DMS79 treated with DMSO at 0.1 percent for 48 hours (cell line): ENCODE data around the gene NKD2.
"Not testable (repeated sequence)": the region's sequence is repeated elsewhere in the genome, so short reads cannot be mapped to it uniquely, and the experiment has no call there.

Source experiments
- DNase-seq: peaks from one replicate; lab custom pipeline; 2025; lab: John Stamatoyannopoulos, UW

The NKD2 gene

GRCh38 chr5:1069720-1070088, 61.1 kb downstream of the NKD2 start:
- no peak for DNase-seq

DNA sequence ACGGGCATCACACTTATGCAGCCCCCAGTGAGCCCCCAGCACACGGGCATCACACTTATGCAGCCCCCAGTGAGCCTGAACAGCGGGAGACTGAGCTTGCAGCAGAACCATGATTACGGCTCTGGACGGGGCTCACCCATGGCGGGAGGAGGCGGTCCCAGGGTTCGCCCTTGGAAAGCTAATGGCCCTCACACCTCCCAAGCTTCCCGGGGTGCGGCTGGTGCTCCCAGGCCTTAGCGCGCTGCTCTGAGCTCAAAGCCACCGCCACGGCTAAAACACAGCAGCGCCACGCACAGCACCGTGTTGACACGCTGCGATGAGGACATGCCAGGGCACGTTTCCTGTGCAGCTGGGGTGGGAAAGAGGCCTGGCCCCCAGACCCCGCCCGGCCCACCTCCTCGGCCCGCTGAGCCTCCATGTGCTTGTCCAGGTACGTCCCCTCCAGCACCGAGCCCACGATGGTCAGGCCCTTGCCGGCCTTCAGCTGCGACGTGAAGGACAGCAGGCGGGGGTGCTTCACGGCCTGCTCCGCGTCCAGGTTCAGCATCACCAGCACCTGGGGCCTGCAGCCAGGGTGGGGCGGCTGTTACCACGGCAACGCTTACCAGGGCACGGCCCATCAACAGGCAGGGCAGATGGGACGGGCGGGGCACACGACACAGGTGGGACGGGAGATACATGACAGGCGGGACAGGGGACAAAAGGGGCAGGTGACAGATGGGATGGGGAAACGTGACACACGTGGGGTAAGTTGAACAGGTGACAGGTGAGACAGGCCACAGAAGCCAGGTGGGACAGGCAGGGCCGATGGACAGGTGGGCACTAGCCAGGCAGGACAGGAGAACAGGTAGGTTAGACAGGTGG, 64.9 kb downstream of the NKD2 start:
- no peak for DNase-seq

- DNase-seq, result no peak
These were observed 65.6 kb downstream of the NKD2 start for GRCh38 chr5:1074226-1074625.

DNA sequence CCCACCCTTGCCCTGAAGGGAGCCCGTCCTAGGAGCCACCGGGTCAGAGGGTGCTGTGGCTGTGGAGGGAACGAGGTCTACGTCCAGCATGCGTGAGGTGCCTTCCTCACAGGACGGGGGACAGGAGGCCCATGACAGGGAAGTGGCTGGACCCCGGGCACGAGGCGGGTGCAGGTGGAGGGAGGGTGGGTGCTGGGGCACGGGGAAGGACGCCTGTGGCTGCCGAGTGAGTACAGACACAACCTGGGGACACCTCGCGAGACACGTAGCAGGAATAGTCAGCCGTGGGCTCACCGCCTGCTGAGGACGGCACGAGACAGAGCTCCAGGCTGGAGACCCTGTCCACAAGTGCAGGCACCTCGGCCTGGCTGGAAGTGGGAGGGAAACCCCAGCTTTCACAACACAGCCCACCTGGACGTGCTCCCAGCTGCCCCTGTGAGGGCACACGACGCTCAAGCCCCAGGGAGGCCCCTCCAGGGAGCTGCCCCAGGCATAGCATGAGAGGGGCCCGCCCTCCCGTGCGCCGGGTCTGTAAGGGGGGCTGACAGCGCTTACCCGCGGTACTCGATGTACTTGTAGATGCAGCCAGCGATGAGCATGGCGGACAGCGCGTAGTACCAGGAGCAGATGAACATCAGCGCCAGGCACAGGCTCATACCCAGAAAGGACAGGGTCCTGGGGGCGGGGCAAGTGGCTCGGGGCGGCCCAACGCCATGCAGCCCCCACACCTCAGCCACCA, 66.4 kb downstream of the NKD2 start:
- DNase-seq, result no peak

- DNase-seq, result no peak
These were observed 66.9 kb downstream of the NKD2 start for GRCh38 chr5:1075555-1075881.

GRCh38 chr5:1075931-1076330, 67.3 kb downstream of the NKD2 start:
- DNase-seq, result no peak

DNA sequence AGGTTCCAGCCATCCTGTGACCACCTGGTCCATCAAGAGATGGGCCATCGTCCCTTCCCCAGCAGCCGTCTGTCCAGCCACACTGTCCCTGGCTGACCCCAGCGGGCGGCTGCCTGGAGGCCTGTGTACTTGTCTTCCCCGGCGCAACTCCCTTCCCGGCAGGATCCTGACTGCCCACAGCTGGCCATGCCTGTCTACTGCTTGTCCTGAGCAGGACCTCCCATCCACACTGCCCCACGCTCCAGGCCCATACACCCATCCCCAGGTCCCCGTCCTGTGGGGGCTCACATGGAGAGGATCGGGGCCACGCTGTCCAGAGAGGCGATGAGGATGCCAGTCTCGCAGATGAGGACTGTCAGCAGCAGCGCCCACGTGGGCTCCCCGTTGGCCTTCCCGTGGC, 67.8 kb downstream of the NKD2 start:
- no peak for DNase-seq

GRCh38 chr5:1077026-1077425, 68.4 kb downstream of the NKD2 start:
- no peak for DNase-seq

GRCh38 chr5:1077491-1078020, 69.0 kb downstream of the NKD2 start:
- no peak for DNase-seq

DNA sequence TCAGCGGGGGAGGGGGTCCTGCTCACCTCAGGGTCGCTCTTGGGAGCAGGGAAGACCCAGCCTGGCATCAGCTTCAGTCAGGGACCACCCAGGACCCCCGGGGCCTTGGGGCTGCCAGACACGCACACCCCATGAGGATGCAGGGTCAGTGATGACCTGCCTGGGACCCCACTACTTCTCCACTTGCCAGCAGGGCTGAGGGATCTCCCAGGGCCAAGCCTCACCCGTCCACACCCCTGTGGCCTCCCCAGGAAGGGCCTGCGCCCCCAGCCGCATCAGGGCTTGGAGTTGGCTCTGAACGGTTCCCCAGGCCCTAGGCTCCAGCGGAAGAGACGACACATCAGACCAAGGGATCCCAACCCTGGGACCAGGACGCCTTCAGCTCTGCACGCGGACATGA, 69.6 kb downstream of the NKD2 start:
- DNase-seq, result no peak

- DNase-seq, result no peak
These were observed 70.2 kb downstream of the NKD2 start for GRCh38 chr5:1078851-1079250.

DNA sequence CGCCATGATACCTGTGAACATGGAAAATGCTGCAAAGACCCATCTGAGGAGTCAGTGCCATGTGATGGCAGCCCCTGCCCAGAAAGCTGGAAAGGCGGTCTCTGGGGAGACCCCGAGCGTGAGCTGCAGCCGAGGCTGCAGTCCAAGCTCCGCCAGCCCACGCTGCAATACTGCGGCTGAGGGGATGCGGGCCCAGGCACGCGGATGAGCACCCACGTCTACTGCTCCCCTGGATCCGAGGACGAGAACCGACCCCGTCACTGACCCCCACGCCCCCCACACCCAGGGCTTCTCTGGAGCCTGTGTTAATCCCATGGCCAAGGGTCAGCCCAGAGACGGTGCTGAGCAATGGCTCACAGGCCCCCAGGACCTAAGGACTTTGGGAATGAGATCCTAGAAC, 70.9 kb downstream of the NKD2 start:
- no peak for DNase-seq

- DNase-seq, result no peak
These were observed 71.4 kb downstream of the NKD2 start for GRCh38 chr5:1079961-1080360.

GRCh38 chr5:1080432-1080831, 71.8 kb downstream of the NKD2 start:
- no peak for DNase-seq

DNA sequence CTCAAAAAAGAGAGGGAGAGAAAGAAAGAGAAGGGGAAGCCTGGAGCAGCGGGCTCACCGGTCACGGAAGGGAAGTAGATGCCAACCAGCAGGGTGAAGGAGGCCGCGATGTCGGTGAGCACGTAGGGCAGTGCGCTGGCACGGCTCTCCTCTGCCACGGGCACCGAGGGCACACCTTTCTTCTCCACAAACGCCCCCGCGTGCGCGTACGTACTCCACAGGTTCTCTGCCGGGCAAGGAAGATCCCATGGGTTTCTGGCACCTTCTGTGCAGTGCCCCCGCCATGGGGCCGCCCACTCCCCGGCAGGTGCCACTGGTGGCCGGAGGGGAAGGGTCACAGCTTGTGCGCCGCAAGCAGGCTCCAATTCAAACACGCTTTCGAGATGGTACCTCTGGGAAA, 72.9 kb downstream of the NKD2 start:
- no peak for DNase-seq

DNA sequence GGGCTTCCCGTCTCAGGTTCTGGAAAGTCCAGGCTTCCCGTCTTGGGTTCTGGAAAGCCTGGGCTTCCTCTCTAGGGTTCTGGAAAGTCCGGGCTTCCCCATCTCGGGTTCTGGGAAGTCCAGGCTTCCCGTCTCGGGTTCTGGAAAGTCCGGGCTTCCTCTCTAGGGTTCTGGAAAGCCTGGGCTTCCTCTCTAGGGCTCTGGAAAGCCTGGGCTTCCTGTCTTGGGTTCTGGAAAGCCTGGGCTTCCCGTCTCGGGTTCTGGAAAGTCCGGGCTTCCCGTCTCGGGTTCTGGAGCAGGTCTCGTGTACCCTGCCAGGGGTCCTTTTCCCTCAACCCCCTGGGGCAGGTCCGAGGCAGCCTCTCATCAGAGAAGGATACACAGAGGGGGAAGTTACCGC, 74.4 kb downstream of the NKD2 start:
- not testable (repeated sequence) for DNase-seq

GRCh38 chr5:1083823-1084605, 75.4 kb downstream of the NKD2 start:
- no peak for DNase-seq

GRCh38 chr5:1085391-1085790, 76.8 kb downstream of the NKD2 start:
- DNase-seq, result no peak

DNA sequence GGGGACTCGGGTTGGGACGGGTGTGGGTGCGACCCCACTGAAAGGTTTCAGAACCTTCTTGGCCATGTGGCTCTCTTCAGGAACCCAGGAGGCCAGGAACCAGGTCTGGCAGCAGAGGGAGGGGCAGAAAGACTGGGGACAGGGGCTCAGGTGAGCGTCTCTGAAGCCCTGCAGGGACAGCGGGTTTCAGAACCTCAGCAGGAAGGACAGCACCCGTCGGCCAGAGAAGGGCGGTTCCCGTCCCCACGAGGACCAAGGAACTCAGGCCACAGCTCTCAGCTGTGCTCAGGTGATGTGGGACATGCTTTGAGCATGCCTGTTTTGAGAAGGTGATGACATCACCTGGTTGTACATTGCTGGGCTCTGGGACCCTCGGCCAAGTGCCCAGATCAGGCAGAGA, 77.5 kb downstream of the NKD2 start:
- DNase-seq, result no peak

- DNase-seq, result no peak
These were observed 78.3 kb downstream of the NKD2 start for GRCh38 chr5:1086871-1087270.

GRCh38 chr5:1087428-1087827, 78.8 kb downstream of the NKD2 start:
- DNase-seq, result no peak

GRCh38 chr5:1088031-1088430, 79.4 kb downstream of the NKD2 start:
- no peak for DNase-seq
